ENCODE results near the gene GIT1. TPM values are rescaled to one million over a fixed set of nuclear protein-coding genes. Genes with fewer than 3 reads are reported as not detected.

Gene GIT1
- total and polyA plus RNA-seq, 2 of the 13 experiments (the other 11 are each of a cell fraction or from before 2014, with no cell fraction given), result 14.2 to 30.8 TPM

DNA sequence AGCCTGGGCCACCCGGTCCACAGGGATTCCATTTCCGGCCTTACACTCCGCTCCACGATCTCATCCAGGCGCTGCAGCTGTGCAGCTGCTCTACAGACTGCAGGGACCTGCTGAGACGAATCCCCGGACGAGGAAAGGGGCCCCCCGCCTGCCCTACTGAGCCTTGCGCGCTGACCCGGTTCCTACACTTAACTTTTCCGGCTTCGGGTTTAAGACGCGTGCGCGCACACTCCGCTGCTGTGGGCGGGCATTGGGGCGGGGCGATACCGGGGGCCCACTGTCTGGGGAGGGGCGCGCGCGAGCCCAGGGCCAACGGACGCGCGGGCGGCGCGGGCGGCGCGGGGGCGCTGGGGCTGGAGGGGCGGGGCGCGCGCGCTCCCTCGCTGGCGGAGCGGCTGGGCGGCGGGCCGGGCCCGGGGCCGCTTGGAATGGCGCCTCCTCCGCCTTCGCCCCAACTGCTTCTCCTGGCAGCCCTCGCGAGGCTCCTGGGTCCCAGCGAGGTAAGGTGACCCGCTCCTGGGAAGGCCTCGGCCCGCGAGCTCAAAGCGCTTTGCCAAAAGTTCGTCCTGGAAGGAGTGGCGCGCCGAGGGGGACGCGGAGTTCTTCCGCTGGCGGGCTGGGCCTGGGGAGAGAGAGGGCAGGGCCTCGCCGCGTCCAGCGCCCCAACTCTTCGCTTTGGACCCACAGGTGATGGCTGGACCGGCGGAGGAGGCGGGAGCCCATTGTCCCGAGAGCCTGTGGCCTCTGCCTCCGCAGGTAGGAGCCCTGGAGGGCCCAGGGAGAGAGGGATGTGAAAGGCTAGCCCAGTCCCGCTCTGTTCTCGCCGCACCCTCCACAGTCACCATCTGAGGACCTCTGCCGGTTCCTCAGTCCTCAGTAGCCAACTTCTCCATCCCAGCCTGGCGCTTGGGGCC lies 20.9 kb downstream of the GIT1 start, which contains the start of gene TP53I13 (continued):
- TF ChIP-seq RERE (CRISPR knock-in tag; IDR thresholded peaks at IDR 0.05; ENCODE audit: low read depth), result no peak
- TF ChIP-seq HHEX (CRISPR knock-in tag; IDR thresholded peaks at IDR 0.05), result no peak
- TF ChIP-seq, protein P1, sequence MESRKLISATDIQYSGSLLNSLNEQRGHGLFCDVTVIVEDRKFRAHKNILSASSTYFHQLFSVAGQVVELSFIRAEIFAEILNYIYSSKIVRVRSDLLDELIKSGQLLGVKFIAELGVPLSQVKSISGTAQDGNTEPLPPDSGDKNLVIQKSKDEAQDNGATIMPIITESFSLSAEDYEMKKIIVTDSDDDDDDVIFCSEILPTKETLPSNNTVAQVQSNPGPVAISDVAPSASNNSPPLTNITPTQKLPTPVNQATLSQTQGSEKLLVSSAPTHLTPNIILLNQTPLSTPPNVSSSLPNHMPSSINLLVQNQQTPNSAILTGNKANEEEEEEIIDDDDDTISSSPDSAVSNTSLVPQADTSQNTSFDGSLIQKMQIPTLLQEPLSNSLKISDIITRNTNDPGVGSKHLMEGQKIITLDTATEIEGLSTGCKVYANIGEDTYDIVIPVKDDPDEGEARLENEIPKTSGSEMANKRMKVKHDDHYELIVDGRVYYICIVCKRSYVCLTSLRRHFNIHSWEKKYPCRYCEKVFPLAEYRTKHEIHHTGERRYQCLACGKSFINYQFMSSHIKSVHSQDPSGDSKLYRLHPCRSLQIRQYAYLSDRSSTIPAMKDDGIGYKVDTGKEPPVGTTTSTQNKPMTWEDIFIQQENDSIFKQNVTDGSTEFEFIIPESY (CRISPR knock-in tag; IDR thresholded peaks at IDR 0.05), result no peak
- no peak for TF ChIP-seq USF2 (IDR thresholded peaks at IDR 0.05; ENCODE audit: low read depth, low read length)
- TF ChIP-seq USF2 (CRISPR knock-in tag; IDR thresholded peaks at IDR 0.05; ENCODE audit: borderline replicate concordance), result no peak
- no peak for TF ChIP-seq ZBTB44 (CRISPR knock-in tag; IDR thresholded peaks at IDR 0.05)
- TF ChIP-seq CAMTA2 (CRISPR knock-in tag; IDR thresholded peaks at IDR 0.05; ENCODE audit: borderline replicate concordance), result no peak
- no peak for TF ChIP-seq NBN (conservative IDR thresholded peaks at IDR 0.05)
- peak; percentile 89 for TF ChIP-seq ZBTB14 (CRISPR knock-in tag; IDR thresholded peaks at IDR 0.05)
- TF ChIP-seq SIN3B (IDR thresholded peaks at IDR 0.05; ENCODE audit: low read length), result no peak
- TF ChIP-seq E2F2 (CRISPR knock-in tag; IDR thresholded peaks at IDR 0.05; ENCODE audit: borderline replicate concordance), result no peak
- TF ChIP-seq ZFP90 (CRISPR knock-in tag; IDR thresholded peaks at IDR 0.05; ENCODE audit: borderline replicate concordance), result no peak
